Left lobe of liver (tissue), 2 donors: ENCODE data around the gene DLL3. TPM values are rescaled to one million over a fixed set of nuclear protein-coding genes. Genes with fewer than 3 reads are reported as not detected.

Experiments
- ATAC-seq: fragments of 200-7000 bp; cut with Tn5 transposase; one replicate; pipeline ENCODE4 v1.9.1; 2020; ENCODE audit warnings: mild to moderate bottlenecking, moderate library complexity
- DNase-seq: peaks from one replicate; pipeline ENCODE4 v3.0.0-alpha.2; 2020; ENCODE audit warnings: low spot score
- total RNA-seq: library from RNA; stranded (reverse); gene quantifications from one replicate; pipeline ENCODE4 v1.2.1, GENCODE V29; 2021
- donor health status: DM: no; HTN: no; CAD: no; lungs with moderate emphysema.
- donor health status: DM: no; HTN: yes; CAD: no.

Gene DLL3
- total RNA-seq, 1 donor from 2014 or later: not detected

- no peak for ATAC-seq
- no peak for DNase-seq
Measured at GRCh38 chr19:39550197-39550596, 51.5 kb downstream of the DLL3 start.

GRCh38 chr19:39553082-39553652 is 54.4 kb downstream of the DLL3 start:
- ATAC-seq: no peak
- no peak for DNase-seq

- DNase-seq (no peak), ATAC-seq (no peak)
Measured at GRCh38 chr19:39554701-39555311, 56.1 kb downstream of the DLL3 start.

GRCh38 chr19:39555883-39556282 is 57.1 kb downstream of the DLL3 start:
- no peak for DNase-seq

More at GRCh38 chr19:39555883-39556282, 57.1 kb downstream of the DLL3 start:
- no peak for ATAC-seq

Other genes with a start within 250 kb of the DLL3 start
- not detected for gene IFNL2, start 230.6 kb upstream of the DLL3 start, total RNA-seq
- not detected for gene IFNL1, start 202.5 kb upstream of the DLL3 start, total RNA-seq
- gene LRFN1, start 178.1 kb upstream of the DLL3 start, total RNA-seq: 0.78 TPM
- gene GMFG, start 162.9 kb upstream of the DLL3 start, total RNA-seq: 11.3 TPM
- gene SAMD4B, start 156.5 kb upstream of the DLL3 start, total RNA-seq: 30.1 TPM
- 21.3 TPM for gene PAF1, start 107.8 kb upstream of the DLL3 start, total RNA-seq
- 19.2 TPM for gene MED29, start 107.6 kb upstream of the DLL3 start, total RNA-seq
- gene ZFP36, start 92.1 kb upstream of the DLL3 start, total RNA-seq: 44.0 TPM
- gene PLEKHG2, start 86.3 kb upstream of the DLL3 start, total RNA-seq: 3.8 TPM
- gene RPS16, start 63.0 kb upstream of the DLL3 start, total RNA-seq: 668 TPM
- 57.0 TPM for gene SUPT5H, start 53.4 kb upstream of the DLL3 start, total RNA-seq
- 31.7 TPM for gene TIMM50, start 18.1 kb upstream of the DLL3 start, total RNA-seq
- gene SELENOV, start 16.2 kb downstream of the DLL3 start, total RNA-seq: not detected
- gene EID2B, start 33.9 kb downstream of the DLL3 start, total RNA-seq: 0.43 TPM
- 6.6 TPM for gene EID2, start 41.2 kb downstream of the DLL3 start, total RNA-seq
- not detected for gene LGALS13, start 103.6 kb downstream of the DLL3 start, total RNA-seq
- gene LGALS16, start 157.0 kb downstream of the DLL3 start, total RNA-seq: not detected
- not detected for gene LGALS14, start 205.5 kb downstream of the DLL3 start, total RNA-seq
- not detected for gene CLC, start 239.1 kb downstream of the DLL3 start, total RNA-seq